Large intestine (tissue), 3 donors: ENCODE data around the gene ARV1. TPM values are rescaled to one million over a fixed set of nuclear protein-coding genes. Genes with fewer than 3 reads are reported as not detected.
A peak's percentile ranks its signal among the peaks of the same experiment; 100 is the strongest.
"Not testable (repeated sequence)": the region's sequence is repeated elsewhere in the genome, so short reads cannot be mapped to it uniquely, and the experiment has no call there.

ENCODE experiments used
- DNase-seq, 2 donors: peaks; one replicate each; pipeline versions ENCODE4 v3.0.0 to v3.0.0-alpha.2; 2013
- H3K27ac ChIP-seq: one replicate; pipeline ENCODE4 v1.5.1; 2013; ENCODE audit warnings: low read length
- H3K27me3 ChIP-seq: 2 replicates; pipeline ENCODE4 v1.6.1; 2013; ENCODE audit warnings: low read length; ENCODE audit not compliant: control insufficient read depth, insufficient read depth
- H3K36me3 ChIP-seq: 2 replicates; pipeline ENCODE4 v1.6.1; 2013; ENCODE audit warnings: low read length; ENCODE audit not compliant: control insufficient read depth, insufficient read depth
- H3K4me1 ChIP-seq: one replicate; pipeline ENCODE4 v1.6.1; 2013; ENCODE audit warnings: low read length; ENCODE audit not compliant: control insufficient read depth, insufficient read depth
- H3K4me3 ChIP-seq: one replicate; pipeline ENCODE4 v1.5.1; 2013; ENCODE audit warnings: low read length
- H3K9me3 ChIP-seq: one replicate; pipeline ENCODE4 v1.6.1; 2013; ENCODE audit warnings: mild to moderate bottlenecking, low read depth, low read length, moderate library complexity; ENCODE audit not compliant: control insufficient read depth
- WGBS: methylation state at CpG from one replicate; pipeline ENCODE4 v1.1.5; 2013; ENCODE audit warnings: low lambda C conversion rate; ENCODE audit not compliant: insufficient coverage; 5-methylcytosine and 5-hydroxymethylcytosine counted together
- polyA plus RNA-seq: library from polyadenylated mRNA; unstranded; fragments of 120-200 nt; gene quantifications from one replicate; pipeline ENCODE4 v1.2.1, GENCODE V29; 2013

Gene ARV1
- polyA plus RNA-seq, 1 donor: 22.0 TPM

- H3K4me1 ChIP-seq: peaks cover 4% of the 10 kb centered on the region
- H3K9me3 ChIP-seq: no peaks in the 10 kb centered on the region
- no peak overlapping the region for H3K27ac ChIP-seq
- no peak for DNase-seq
- no CpG with 5 or more reads among the region's 7 CpGs for WGBS
- H3K4me3 ChIP-seq: no peak overlapping the region
- no peaks in the 10 kb centered on the region for H3K36me3 ChIP-seq
- H3K27me3 ChIP-seq: no peaks in the 10 kb centered on the region
These were observed 49.8 kb downstream of the ARV1 start for GRCh38 chr1:231028682-231029081.

- DNase-seq, H3K27me3 ChIP-seq, H3K4me1 ChIP-seq, H3K27ac ChIP-seq, H3K4me3 ChIP-seq, H3K36me3 ChIP-seq, H3K9me3 ChIP-seq: not testable (repeated sequence)
- WGBS: 100% methylated on average over 2 of the region's 4 CpGs
These were observed 50.4 kb downstream of the ARV1 start for GRCh38 chr1:231029247-231029646.

- Histone ChIP-seq H3K9me3 (no peaks in the 10 kb centered on the region), H3K27ac (no peak overlapping the region), H3K36me3 (no peaks in the 10 kb centered on the region), H3K4me3 (no peak overlapping the region), H3K4me1 (peaks cover 4% of the 10 kb centered on the region), H3K27me3 (no peaks in the 10 kb centered on the region)
- DNase-seq: no peak
- 100% methylated on average over 1 of the region's 6 CpGs for WGBS
These were observed 50.9 kb downstream of the ARV1 start for GRCh38 chr1:231029841-231030240.

- no CpG with 5 or more reads among the region's 7 CpGs for WGBS
- no peak overlapping the region for H3K27ac ChIP-seq
- peaks cover 8% of the 10 kb centered on the region for H3K27me3 ChIP-seq
- H3K9me3 ChIP-seq: no peaks in the 10 kb centered on the region
- no peaks in the 10 kb centered on the region for H3K36me3 ChIP-seq
- H3K4me3 ChIP-seq: no peak overlapping the region
- DNase-seq: no peak
- peaks cover 4% of the 10 kb centered on the region for H3K4me1 ChIP-seq
These were observed 54.1 kb downstream of the ARV1 start for GRCh38 chr1:231032963-231033362.

- DNase-seq: no peak
- no CpG with 5 or more reads among the region's 1 CpG for WGBS
- peaks cover 3% of the 10 kb centered on the region for H3K9me3 ChIP-seq
These were observed 56.9 kb downstream of the ARV1 start for GRCh38 chr1:231035799-231036198.

GRCh38 chr1:231036416-231036815 is 57.5 kb downstream of the ARV1 start:
- DNase-seq: no peak
- Histone ChIP-seq H3K27me3 (peaks cover 30% of the 10 kb centered on the region), H3K36me3 (no peaks in the 10 kb centered on the region), H3K4me1 (peaks cover 14% of the 10 kb centered on the region), H3K4me3 (no peak overlapping the region), H3K9me3 (peaks cover 3% of the 10 kb centered on the region), H3K27ac (no peak overlapping the region)
- no CpG with 5 or more reads among the region's 5 CpGs for WGBS

More at GRCh38 chr1:231035799-231036198, 56.9 kb downstream of the ARV1 start:
- Histone ChIP-seq H3K4me1 (peaks cover 13% of the 10 kb centered on the region), H3K4me3 (no peak overlapping the region), H3K27ac (no peak overlapping the region), H3K27me3 (peaks cover 28% of the 10 kb centered on the region), H3K36me3 (no peaks in the 10 kb centered on the region)

- H3K4me1 ChIP-seq: peaks cover 11% of the 10 kb centered on the region
- no peak overlapping the region for H3K27ac ChIP-seq
- WGBS: 79% methylated on average over 6 of the region's 13 CpGs
- peaks cover 3% of the 10 kb centered on the region for H3K9me3 ChIP-seq
- H3K4me3 ChIP-seq: no peak overlapping the region
- H3K27me3 ChIP-seq: peaks cover 30% of the 10 kb centered on the region
- no peak for DNase-seq
- no peaks in the 10 kb centered on the region for H3K36me3 ChIP-seq
These were observed 59.0 kb downstream of the ARV1 start for GRCh38 chr1:231037585-231038517.

- WGBS: no CpG with 5 or more reads among the region's 91 CpGs
- peaks cover 11% of the 10 kb centered on the region for H3K4me1 ChIP-seq
- peak in 1 of 2 donors; percentile 59 for DNase-seq
- no peak overlapping the region for H3K27ac ChIP-seq
- peaks cover 30% of the 10 kb centered on the region for H3K27me3 ChIP-seq
- peak overlapping the region; percentile 68 for H3K4me3 ChIP-seq
- peaks cover 3% of the 10 kb centered on the region for H3K9me3 ChIP-seq
- no peaks in the 10 kb centered on the region for H3K36me3 ChIP-seq
These were observed 60.5 kb downstream of the ARV1 start for GRCh38 chr1:231039161-231040018.

GRCh38 chr1:231040019-231040799 is 61.3 kb downstream of the ARV1 start, which contains the start of gene FAM89A:
TSS of gene FAM89A (minus strand) at chr1:231040254. CDS start at chr1:231040211, 43 bp downstream.
- no CpG with 5 or more reads among the region's 82 CpGs for WGBS
- peak in 1 of 2 donors; percentile 66 for DNase-seq
- Histone ChIP-seq H3K4me3 (peak within 1 kb of the TSS; percentile 68), H3K27ac (no peak within 1 kb of the TSS), H3K27me3 (peaks cover 34% of the 10 kb centered on the region), H3K9me3 (peaks cover 3% of the 10 kb centered on the region), H3K36me3 (no peaks in the 10 kb centered on the region), H3K4me1 (peaks cover 11% of the 10 kb centered on the region)
